ENCODE data around the gene TMEM53. TPM values are rescaled to one million over a fixed set of nuclear protein-coding genes. Genes with fewer than 3 reads are reported as not detected.

The TMEM53 gene
- total RNA-seq, result 3.6 and 4.9 TPM in 2 replicates

DNA sequence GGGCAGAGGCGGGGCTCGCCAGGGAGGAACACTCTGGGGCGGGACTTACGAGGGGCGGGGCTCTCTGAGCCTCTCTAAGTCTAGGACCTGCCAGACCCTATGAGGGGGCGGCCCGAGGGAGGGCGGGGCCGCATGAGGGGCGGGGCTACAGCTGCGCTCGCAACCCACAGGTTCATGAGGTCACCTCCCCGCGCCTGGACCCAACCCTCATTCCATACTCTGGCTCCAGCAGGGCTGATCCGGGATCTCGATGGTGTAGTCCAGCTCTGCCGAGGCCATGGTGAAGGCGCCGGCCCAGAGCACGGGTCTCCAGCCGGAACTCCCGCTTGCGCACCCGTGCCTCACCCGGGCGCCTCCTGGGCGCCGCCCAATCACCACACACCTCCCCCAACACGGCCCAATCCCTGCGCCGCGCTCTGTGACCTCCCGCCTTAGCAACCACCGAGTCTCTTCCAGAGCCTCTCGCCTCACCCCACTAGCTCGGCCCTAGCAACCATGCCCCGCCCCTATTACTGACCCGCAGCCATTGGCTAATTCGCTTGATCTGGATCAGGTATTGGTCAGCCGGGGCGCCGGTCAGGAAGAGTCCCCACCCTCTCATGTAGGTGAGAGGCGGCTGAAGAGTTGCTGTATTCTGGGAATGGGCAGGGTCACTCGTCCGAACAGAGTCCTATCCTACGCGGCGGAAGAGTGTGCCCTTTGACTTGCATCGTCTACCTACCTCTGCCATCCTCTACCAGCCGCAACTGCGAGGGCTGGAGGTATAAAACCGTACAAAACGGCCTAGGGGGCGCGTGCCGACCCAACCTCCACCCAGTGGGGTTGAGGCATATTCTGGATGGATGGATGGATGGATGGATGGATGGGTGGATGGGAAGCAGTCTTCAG, at the start of gene TMEM53, which contains the start of gene ARMH1:
TSS of gene TMEM53 (minus strand) at position 369 of the 888 bp plus-strand sequence. CDS start at position 279, 90 bp downstream.
TSS of gene ARMH1 (plus strand) at position 602 of the 888 bp plus-strand sequence. CDS start 14,984 bp downstream, outside the sequence.

Other genes with a start within 250 kb of the TMEM53 start
- 0.71 and 0.83 TPM in 2 replicates for gene ARMH1, start 233 bp upstream of the TMEM53 start, total RNA-seq
- not detected in 2 replicates for gene RNU5D-1, start 56.7 kb upstream of the TMEM53 start, total RNA-seq
- gene KIF2C, start 65.4 kb upstream of the TMEM53 start, total RNA-seq, result 2.9 and 3.4 TPM in 2 replicates
- 1,727 and 1,738 TPM in 2 replicates for gene RPS8, start 101.1 kb upstream of the TMEM53 start, total RNA-seq
- under 0.01 TPM in 1 of 2 replicates, not detected in the other for gene BEST4, start 113.7 kb upstream of the TMEM53 start, total RNA-seq
- 11.9 and 20.8 TPM in 2 replicates for gene PLK3, start 125.9 kb upstream of the TMEM53 start, total RNA-seq
- gene DYNLT4, start 132.9 kb upstream of the TMEM53 start, total RNA-seq, result not detected in 2 replicates
- gene BTBD19, start 134.0 kb upstream of the TMEM53 start, total RNA-seq, result 4.3 and 8.3 TPM in 2 replicates
- gene PTCH2, start 168.8 kb upstream of the TMEM53 start, total RNA-seq, result under 0.01 and 0.14 TPM in 2 replicates